ENCODE measurements around the gene ZDHHC19.
"Not testable (repeated sequence)": the region's sequence is repeated elsewhere in the genome, so short reads cannot be mapped to it uniquely, and the experiment has no call there.

ZDHHC19 gene

GRCh38 chr3:196210673-196211556, at the start of gene ZDHHC19:
Gene ZDHHC19 (minus strand): TSS chr3:196211400. CDS start chr3:196211315, 85 bp downstream.
- DNase-seq (ENCODE audit: low read depth in 2 of 2) = no peak

- no peak for DNase-seq (ENCODE audit: low read depth in 2 of 2)
Measured at GRCh38 chr3:196260784-196261183, 49.6 kb upstream of the ZDHHC19 start.

GRCh38 chr3:196255776-196256175, 44.6 kb upstream of the ZDHHC19 start:
- DNase-seq (ENCODE audit: low read depth in 2 of 2) = no peak

GRCh38 chr3:196254376-196255283, 43.4 kb upstream of the ZDHHC19 start:
- DNase-seq (ENCODE audit: low read depth in 2 of 2) = no peak

- DNase-seq (ENCODE audit: low read depth in 2 of 2) = no peak
Measured at GRCh38 chr3:196251918-196252317, 40.7 kb upstream of the ZDHHC19 start.

- DNase-seq (ENCODE audit: low read depth in 2 of 2) = no peak
Measured at GRCh38 chr3:196246612-196247308, 35.6 kb upstream of the ZDHHC19 start.

GRCh38 chr3:196244166-196244565, 33.0 kb upstream of the ZDHHC19 start:
- not testable (repeated sequence) for DNase-seq (ENCODE audit: low read depth in 2 of 2)

GRCh38 chr3:196241704-196242103, 30.5 kb upstream of the ZDHHC19 start:
- no peak for DNase-seq (ENCODE audit: low read depth in 2 of 2)

GRCh38 chr3:196240424-196240823, 29.2 kb upstream of the ZDHHC19 start:
- DNase-seq (ENCODE audit: low read depth in 2 of 2) = no peak

GRCh38 chr3:196238612-196239560, 27.7 kb upstream of the ZDHHC19 start:
- no peak for DNase-seq (ENCODE audit: low read depth in 2 of 2)

- no peak for DNase-seq (ENCODE audit: low read depth in 2 of 2)
Measured at GRCh38 chr3:196237203-196237602, 26.0 kb upstream of the ZDHHC19 start.

- DNase-seq (ENCODE audit: low read depth in 2 of 2) = no peak
Measured at GRCh38 chr3:196236223-196236622, 25.0 kb upstream of the ZDHHC19 start.

- DNase-seq (ENCODE audit: low read depth in 2 of 2) = no peak
Measured at GRCh38 chr3:196235452-196236122, 24.4 kb upstream of the ZDHHC19 start.

- no peak for DNase-seq (ENCODE audit: low read depth in 2 of 2)
Measured at GRCh38 chr3:196232882-196233251, 21.7 kb upstream of the ZDHHC19 start.

GRCh38 chr3:196232154-196232881, 21.1 kb upstream of the ZDHHC19 start:
- DNase-seq (ENCODE audit: low read depth in 2 of 2) = no peak

GRCh38 chr3:196227629-196228493, 16.7 kb upstream of the ZDHHC19 start:
- DNase-seq (ENCODE audit: low read depth in 2 of 2) = no peak

- DNase-seq (ENCODE audit: low read depth in 2 of 2) = no peak
Measured at GRCh38 chr3:196227121-196227561, 15.9 kb upstream of the ZDHHC19 start.

- no peak for DNase-seq (ENCODE audit: low read depth in 2 of 2)
Measured at GRCh38 chr3:196225763-196226364, 14.7 kb upstream of the ZDHHC19 start.

Measured in activated CD8-positive, alpha-beta memory T cell treated with anti-CD3 and anti-CD28 coated beads for 4 hours (primary cell).